GM18505 (cell line): ENCODE results near the gene BNC2.

Experiments used
- ATAC-seq: cut with Tn5 transposase; IDR thresholded peaks from one replicate; pipeline ENCODE4 v1.9.1; 2021; ENCODE audit not compliant: unreplicated experiment
- POLR2A ChIP-seq: IDR thresholded peaks from 4 replicates; pipeline ENCODE4 v1.6.1; 2011; ENCODE audit warnings: borderline replicate concordance; ENCODE audit not compliant: insufficient read depth, insufficient read length; ENCODE audit errors: extremely low read depth

BNC2 gene

GRCh38 chr9:16633794-16634193 is 236.7 kb downstream of the BNC2 start:
- no peak for TF ChIP-seq POLR2A
- ATAC-seq: no peak

DNA sequence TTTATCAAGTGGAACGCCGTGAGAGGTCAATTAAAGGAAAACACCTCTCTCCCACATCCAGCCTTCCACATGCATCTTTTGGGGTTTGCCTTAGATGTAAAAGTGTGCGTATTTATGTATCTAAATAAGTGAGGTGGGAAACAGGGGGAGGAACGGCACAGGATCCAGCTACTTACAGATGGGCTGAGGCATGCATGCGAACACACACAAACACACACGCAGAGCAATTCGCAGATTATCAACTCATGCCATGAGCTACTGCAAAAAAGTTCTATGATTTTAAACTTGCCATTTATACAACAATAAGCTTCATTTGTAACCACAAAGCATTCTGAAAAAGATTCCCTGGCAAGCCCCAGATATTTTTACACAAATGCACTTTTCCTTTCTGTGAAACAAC is 242.1 kb downstream of the BNC2 start:
- ATAC-seq: no peak
- no peak for TF ChIP-seq POLR2A

GRCh38 chr9:16627967-16628366 is 242.5 kb downstream of the BNC2 start:
- ATAC-seq: no peak
- TF ChIP-seq POLR2A: no peak

- no peak for ATAC-seq
- no peak for TF ChIP-seq POLR2A
Measured at GRCh38 chr9:16627521-16627920, 242.9 kb downstream of the BNC2 start.

- ATAC-seq: no peak
- TF ChIP-seq POLR2A: no peak
Measured at GRCh38 chr9:16626577-16627130, 243.8 kb downstream of the BNC2 start.

DNA sequence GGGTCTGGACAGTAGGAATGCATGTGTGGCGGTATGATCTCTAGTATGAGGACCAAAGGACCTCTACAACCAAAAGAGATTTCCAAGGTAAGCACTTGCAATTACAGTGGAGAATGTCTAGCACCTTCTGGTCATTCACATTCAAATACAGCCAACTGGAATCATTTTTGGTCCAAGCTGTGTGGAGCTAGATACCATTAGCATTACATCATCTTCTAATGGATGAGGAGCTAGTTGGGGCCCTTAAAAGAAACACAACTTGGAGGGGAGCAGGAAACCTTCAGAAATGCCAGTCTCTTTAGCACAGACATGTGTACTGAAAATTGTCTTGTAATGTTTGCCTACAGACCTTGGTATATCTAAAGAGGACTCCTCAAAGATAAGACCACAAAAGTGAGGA is 244.7 kb downstream of the BNC2 start:
- TF ChIP-seq POLR2A: no peak

DNA sequence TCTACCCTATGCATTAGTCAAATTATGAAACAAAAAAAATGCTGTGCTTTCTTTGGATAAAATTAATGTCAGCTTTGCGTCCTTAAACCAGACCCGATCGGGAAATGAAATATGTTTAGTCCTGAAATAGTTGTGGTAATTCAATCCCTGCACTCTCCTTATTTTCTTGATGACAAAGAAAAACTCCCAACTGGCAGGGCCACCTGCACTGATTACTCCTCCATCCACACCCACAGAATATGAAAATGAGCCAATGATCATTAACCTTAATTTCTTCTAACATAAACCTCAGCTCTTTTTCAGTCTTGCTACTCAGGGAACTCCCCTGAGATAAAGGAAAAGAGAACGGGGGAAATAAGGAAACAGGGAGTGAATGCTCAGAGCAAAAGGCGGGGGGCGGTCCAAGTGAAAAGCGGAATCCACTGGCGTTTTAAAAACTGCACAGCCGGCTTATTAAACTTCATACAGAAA is 245.3 kb downstream of the BNC2 start:
- ATAC-seq: no peak

More for the DNA sequence above, 244.7 kb downstream of the BNC2 start:
- no peak for ATAC-seq

GRCh38 chr9:16624744-16625117 is 245.7 kb downstream of the BNC2 start:
- ATAC-seq: no peak
- no peak for TF ChIP-seq POLR2A

More for the DNA sequence above, 245.3 kb downstream of the BNC2 start:
- TF ChIP-seq POLR2A: no peak

DNA sequence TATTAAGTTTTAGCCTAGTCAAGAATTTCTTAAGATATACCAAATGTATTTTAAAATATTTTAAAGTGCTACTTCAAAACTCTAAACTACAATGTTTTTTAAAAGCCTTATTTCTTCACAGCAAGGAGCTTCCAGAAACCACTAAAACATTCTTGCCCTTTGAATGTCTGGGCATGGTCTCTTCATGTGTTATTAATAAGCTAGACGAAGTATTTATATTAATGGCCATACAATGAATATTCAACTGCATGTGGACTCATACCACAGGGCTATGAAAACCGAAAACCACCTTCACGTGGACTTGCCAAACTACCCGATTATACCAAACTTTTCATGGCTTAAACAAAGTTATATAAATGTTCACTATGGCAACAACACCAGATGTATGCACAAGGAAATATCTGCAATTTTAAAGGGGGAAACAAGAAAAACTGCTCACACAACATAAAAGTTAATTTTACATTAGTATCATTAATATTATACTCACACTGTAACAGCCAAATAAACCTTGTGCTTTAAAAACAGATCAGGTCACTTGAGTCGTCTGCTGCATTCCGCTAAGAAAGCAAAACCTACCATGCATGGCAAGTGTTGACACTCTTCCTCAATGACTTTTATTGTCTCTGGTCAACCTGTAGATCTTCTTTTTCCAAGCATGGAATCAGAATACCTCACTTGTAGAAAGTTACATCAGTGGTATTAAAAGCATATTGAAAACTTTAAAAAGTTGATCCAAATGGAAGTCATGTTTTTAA is 246.3 kb downstream of the BNC2 start:
- TF ChIP-seq POLR2A: no peak
- no peak for ATAC-seq

DNA sequence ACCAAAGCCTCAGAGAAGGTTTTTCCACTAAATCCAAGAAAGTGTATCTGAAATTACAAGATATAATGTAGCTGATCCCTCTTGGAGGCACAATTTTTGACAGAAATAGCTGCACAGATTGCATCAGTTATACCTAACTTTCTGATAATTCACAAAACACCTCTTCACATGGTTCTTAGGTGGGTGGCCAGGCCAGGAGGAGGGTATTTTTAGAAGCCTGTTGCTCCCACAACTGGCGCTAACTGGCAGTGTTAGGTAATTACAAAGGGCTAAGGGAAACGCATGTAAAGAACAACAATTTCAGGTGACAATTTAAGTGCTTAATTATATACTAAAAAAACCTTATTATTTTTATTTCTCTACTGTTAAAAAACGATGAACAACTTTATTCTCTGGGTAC is 247.9 kb downstream of the BNC2 start:
- TF ChIP-seq POLR2A: no peak
- no peak for ATAC-seq

GRCh38 chr9:16619914-16620520 is 250.5 kb downstream of the BNC2 start:
- no peak for ATAC-seq

GRCh38 chr9:16619402-16619801 is 251.1 kb downstream of the BNC2 start:
- ATAC-seq: no peak

More at GRCh38 chr9:16619914-16620520, 250.5 kb downstream of the BNC2 start:
- TF ChIP-seq POLR2A: no peak

DNA sequence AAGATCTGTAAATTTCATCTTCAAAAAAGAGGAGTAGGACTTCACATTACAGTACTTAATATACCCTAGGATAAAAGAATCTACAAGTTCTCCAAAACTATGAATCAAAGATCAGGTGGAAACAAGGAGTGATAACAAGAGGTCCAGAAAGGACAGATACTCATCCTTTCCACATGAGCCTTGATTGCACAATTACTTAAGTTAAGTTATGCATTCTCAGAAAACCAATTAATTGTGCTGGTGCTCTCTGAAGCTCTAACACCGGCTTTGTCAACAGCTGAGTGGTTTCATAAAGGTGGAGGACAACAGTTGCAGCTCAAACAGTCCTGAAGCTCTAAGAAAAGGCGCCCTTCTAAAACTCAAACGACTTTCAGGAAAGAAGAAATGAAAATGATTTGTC is 251.9 kb downstream of the BNC2 start:
- no peak for TF ChIP-seq POLR2A

More at GRCh38 chr9:16619402-16619801, 251.1 kb downstream of the BNC2 start:
- no peak for TF ChIP-seq POLR2A

GRCh38 chr9:16616686-16617085 is 253.8 kb downstream of the BNC2 start:
- ATAC-seq: no peak

More for the DNA sequence above, 251.9 kb downstream of the BNC2 start:
- ATAC-seq: no peak

More at GRCh38 chr9:16616686-16617085, 253.8 kb downstream of the BNC2 start:
- TF ChIP-seq POLR2A: no peak
